Skin epidermis (tissue), 12 donors: Measurements from ENCODE around the gene PRKG1.

Source experiments
- H3K27ac ChIP-seq, 21 experiments: fragments of 200-600 bp; sonication (generic) in 11 of 21; one replicate each; pipeline ENCODE4 v1.5.0; 2020; ENCODE audit warnings: mild to moderate bottlenecking in 3 of 21, inconsistent platforms in 2 of 21, moderate library complexity in 2 of 21
- H3K4me3 ChIP-seq, 7 experiments: fragments of 200-600 bp; sonication (generic) in 2 of 7; one replicate each; pipeline ENCODE4 v1.5.0; 2020; ENCODE audit warnings: inconsistent platforms in 2 of 7, mild to moderate bottlenecking in 2 of 7, moderate library complexity in 1 of 7

Gene PRKG1

GRCh38 chr10:52265131-52265926 is 1191.0 kb downstream of the PRKG1 start:
- no peak overlapping the region for H3K4me3 ChIP-seq
- no peak overlapping the region for H3K27ac ChIP-seq

- Histone ChIP-seq H3K4me3 (no peak overlapping the region), H3K27ac (no peak overlapping the region)
Measured at GRCh38 chr10:52266858-52267257, 1192.6 kb downstream of the PRKG1 start.

- H3K27ac ChIP-seq: no peak overlapping the region
- no peak overlapping the region for H3K4me3 ChIP-seq
Measured at GRCh38 chr10:52268790-52269189, 1194.5 kb downstream of the PRKG1 start.

- H3K4me3 ChIP-seq: no peak overlapping the region
Measured at GRCh38 chr10:52269233-52269632, 1194.9 kb downstream of the PRKG1 start.

GRCh38 chr10:52276163-52276562 is 1201.9 kb downstream of the PRKG1 start:
- no peak overlapping the region for H3K4me3 ChIP-seq
- no peak overlapping the region for H3K27ac ChIP-seq

More at GRCh38 chr10:52269233-52269632, 1194.9 kb downstream of the PRKG1 start:
- H3K27ac ChIP-seq: no peak overlapping the region

GRCh38 chr10:52276986-52277385 is 1202.7 kb downstream of the PRKG1 start:
- Histone ChIP-seq H3K4me3 (no peak overlapping the region), H3K27ac (no peak overlapping the region)

GRCh38 chr10:52279546-52279945 is 1205.3 kb downstream of the PRKG1 start:
- no peak overlapping the region for H3K27ac ChIP-seq
- H3K4me3 ChIP-seq: no peak overlapping the region

GRCh38 chr10:52280051-52280450 is 1205.8 kb downstream of the PRKG1 start:
- Histone ChIP-seq H3K27ac (no peak overlapping the region), H3K4me3 (no peak overlapping the region)

GRCh38 chr10:52283174-52283573 is 1208.9 kb downstream of the PRKG1 start:
- H3K27ac ChIP-seq: no peak overlapping the region

GRCh38 chr10:52284416-52285013 is 1210.2 kb downstream of the PRKG1 start:
- Histone ChIP-seq H3K27ac (no peak overlapping the region), H3K4me3 (no peak overlapping the region)

More at GRCh38 chr10:52283174-52283573, 1208.9 kb downstream of the PRKG1 start:
- no peak overlapping the region for H3K4me3 ChIP-seq

GRCh38 chr10:52287866-52288265 is 1213.6 kb downstream of the PRKG1 start:
- H3K4me3 ChIP-seq: no peak overlapping the region

GRCh38 chr10:52297747-52298146 is 1223.5 kb downstream of the PRKG1 start:
- no peak overlapping the region for H3K4me3 ChIP-seq
- H3K27ac ChIP-seq: no peak overlapping the region

More at GRCh38 chr10:52287866-52288265, 1213.6 kb downstream of the PRKG1 start:
- no peak overlapping the region for H3K27ac ChIP-seq

GRCh38 chr10:52300599-52301277 is 1226.5 kb downstream of the PRKG1 start:
- Histone ChIP-seq H3K4me3 (no peak overlapping the region), H3K27ac (no peak overlapping the region)

- Histone ChIP-seq H3K4me3 (peak overlapping the region; percentile 14 to 43 (median 21)), H3K27ac (no peak overlapping the region)
Measured at GRCh38 chr10:52308251-52309031, 1234.2 kb downstream of the PRKG1 start.

- H3K4me3 ChIP-seq: peak overlapping the region in 1 of 7 experiments; percentile 50
- H3K27ac ChIP-seq: no peak overlapping the region
Measured at GRCh38 chr10:52312942-52313255, 1238.6 kb downstream of the PRKG1 start.

GRCh38 chr10:52313256-52313932 is 1239.1 kb downstream of the PRKG1 start:
- Histone ChIP-seq H3K4me3 (peak overlapping the region in 6 of 7 experiments; percentile 22 to 50 (median 38)), H3K27ac (no peak overlapping the region)

- peak within 1 kb of the TSS; percentile 22 to 50 (median 36) for H3K4me3 ChIP-seq
- H3K27ac ChIP-seq: peak within 1 kb of the TSS in 2 of 21 experiments; percentile 47 to 49
Measured at GRCh38 chr10:52313933-52314821, 1239.9 kb downstream of the PRKG1 start, which contains the start of gene DKK1. DKK1 (plus strand) TSS chr10:52314281; CDS start chr10:52314435, 154 bp downstream.

GRCh38 chr10:52314822-52315552 is 1240.7 kb downstream of the PRKG1 start:
- H3K27ac ChIP-seq: no peak overlapping the region
- peak overlapping the region in 6 of 7 experiments; percentile 22 to 50 (median 38) for H3K4me3 ChIP-seq
